Bronchial epithelial cell (primary cell): ENCODE results near the gene TMEM132C. TPM values are rescaled to one million over a fixed set of nuclear protein-coding genes. Genes with fewer than 3 reads are reported as not detected.
A peak's percentile ranks its signal among the peaks of the same experiment; 100 is the strongest.

Experiments
- DNase-seq: peaks from one replicate; pipeline ENCODE4 v3.0.0-alpha.2; 2010; ENCODE audit warnings: low read depth
- FAIRE-seq: peaks from 2 replicates; lab custom pipeline; 2011; peaks lifted over from hg19 to GRCh38; lab: Jason Lieb, UNC
- H3K27me3 ChIP-seq: 2 replicates; pipeline ENCODE4 v1.5.1; 2011; ENCODE audit warnings: low read length; ENCODE audit not compliant: control insufficient read depth, insufficient read depth
- H3K36me3 ChIP-seq: 2 replicates; pipeline ENCODE4 v1.5.1; 2011; ENCODE audit warnings: low read length; ENCODE audit not compliant: control insufficient read depth, insufficient read depth
- H3K4me3 ChIP-seq: 2 replicates; pipeline ENCODE4 v1.5.1; 2011; ENCODE audit warnings: mild to moderate bottlenecking, low read depth, low read length, control low read depth
- total RNA-seq: library from RNA; depleted of rRNA; stranded (reverse); fragments of >200 nt; gene quantifications from 2 replicates; pipeline ENCODE4 v1.2.1, GENCODE V29; 2014
- TF ChIP-seq, protein P1 (sequence below): IDR thresholded peaks from 2 replicates; pipeline ENCODE4 v1.5.1; 2011; ENCODE audit warnings: mild to moderate bottlenecking, moderate library complexity, low read length, control low read depth, inconsistent platforms; ENCODE audit not compliant: insufficient read depth, severe bottlenecking

Gene TMEM132C
- total RNA-seq, 1 donor from 2014 or later, result not detected

DNA sequence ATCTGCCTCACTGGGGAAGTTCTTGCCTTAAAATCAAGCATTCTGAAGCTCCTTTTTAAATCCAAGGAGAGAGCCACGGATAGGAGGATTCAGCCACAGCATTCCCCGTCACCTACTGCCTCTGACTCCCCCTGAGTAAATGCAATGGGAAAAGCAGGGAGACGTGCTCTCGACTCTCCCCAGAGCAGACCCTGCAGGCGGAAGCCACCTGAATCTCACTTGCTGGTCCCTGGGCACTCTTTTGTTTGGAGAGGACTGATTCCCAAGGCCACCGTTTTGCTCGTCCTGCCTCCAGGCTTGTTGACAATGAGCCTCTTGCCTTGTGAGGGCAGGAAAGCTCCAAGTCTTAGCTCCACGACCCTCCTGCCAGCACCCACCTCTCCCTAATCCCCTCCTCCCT, 352.3 kb downstream of the TMEM132C start:
- FAIRE-seq (no peak), DNase-seq (no peak)
- H3K4me3 ChIP-seq, result no peak overlapping the region
- TF ChIP-seq, protein P1, sequence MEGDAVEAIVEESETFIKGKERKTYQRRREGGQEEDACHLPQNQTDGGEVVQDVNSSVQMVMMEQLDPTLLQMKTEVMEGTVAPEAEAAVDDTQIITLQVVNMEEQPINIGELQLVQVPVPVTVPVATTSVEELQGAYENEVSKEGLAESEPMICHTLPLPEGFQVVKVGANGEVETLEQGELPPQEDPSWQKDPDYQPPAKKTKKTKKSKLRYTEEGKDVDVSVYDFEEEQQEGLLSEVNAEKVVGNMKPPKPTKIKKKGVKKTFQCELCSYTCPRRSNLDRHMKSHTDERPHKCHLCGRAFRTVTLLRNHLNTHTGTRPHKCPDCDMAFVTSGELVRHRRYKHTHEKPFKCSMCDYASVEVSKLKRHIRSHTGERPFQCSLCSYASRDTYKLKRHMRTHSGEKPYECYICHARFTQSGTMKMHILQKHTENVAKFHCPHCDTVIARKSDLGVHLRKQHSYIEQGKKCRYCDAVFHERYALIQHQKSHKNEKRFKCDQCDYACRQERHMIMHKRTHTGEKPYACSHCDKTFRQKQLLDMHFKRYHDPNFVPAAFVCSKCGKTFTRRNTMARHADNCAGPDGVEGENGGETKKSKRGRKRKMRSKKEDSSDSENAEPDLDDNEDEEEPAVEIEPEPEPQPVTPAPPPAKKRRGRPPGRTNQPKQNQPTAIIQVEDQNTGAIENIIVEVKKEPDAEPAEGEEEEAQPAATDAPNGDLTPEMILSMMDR, result no peak
- H3K36me3 ChIP-seq, result no peaks in the 10 kb centered on the region
- H3K27me3 ChIP-seq, result no peaks in the 10 kb centered on the region

GRCh38 chr12:128621304-128621703, 354.3 kb downstream of the TMEM132C start:
- H3K36me3 ChIP-seq, result no peaks in the 10 kb centered on the region
- FAIRE-seq, result peak; percentile 13
- H3K4me3 ChIP-seq, result no peak overlapping the region
- H3K27me3 ChIP-seq, result no peaks in the 10 kb centered on the region
- TF ChIP-seq, protein P1, result no peak
- DNase-seq, result no peak

DNA sequence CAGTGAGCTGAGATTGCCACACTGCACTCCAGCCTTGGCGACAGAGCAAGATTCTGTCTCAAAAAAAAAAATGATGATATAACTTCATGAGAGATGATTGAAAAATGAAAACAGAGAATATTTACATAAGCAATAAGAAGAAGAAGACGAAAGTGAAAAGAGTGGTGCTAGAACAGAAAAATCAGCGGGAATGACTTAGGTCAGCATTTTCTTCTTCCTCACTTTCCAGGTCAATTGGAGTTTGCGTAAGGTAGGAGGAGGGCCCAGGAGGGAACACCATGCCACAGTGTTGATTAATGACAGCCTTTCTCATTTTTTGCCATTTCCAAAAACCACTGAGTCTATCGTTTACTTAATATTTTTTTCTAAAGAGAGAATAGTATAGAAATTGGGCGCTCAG, 356.8 kb downstream of the TMEM132C start:
- Histone ChIP-seq H3K4me3 (no peak overlapping the region), H3K36me3 (no peaks in the 10 kb centered on the region), H3K27me3 (no peaks in the 10 kb centered on the region)
- TF ChIP-seq, protein P1, result no peak
- FAIRE-seq (no peak), DNase-seq (no peak)

DNA sequence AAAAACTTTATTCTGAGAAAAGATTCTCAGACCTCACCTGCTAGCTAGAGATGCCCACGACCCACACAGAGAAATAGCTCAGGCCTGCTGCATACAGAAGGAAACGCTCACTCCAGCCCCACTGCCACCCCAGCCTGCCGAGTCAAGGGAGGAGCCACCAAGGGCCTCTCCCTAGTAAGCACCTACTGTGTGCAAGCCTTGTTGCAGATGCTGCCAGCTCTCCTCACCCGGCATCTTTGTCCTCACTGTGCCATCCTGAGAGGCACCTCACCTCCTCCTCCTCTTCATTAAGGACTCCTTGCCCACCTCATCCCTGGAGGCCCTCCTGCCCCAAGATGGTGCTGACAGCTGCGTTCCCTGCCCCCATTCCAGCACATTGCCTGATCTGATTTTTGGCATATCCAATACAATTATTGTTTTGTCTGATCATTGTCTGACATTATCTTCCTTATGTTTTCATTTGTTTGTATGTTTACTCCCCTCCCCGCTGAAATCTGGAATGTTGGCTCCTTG, 359.9 kb downstream of the TMEM132C start:
- no peak for DNase-seq
- H3K36me3 ChIP-seq, result no peaks in the 10 kb centered on the region
- H3K27me3 ChIP-seq, result no peaks in the 10 kb centered on the region
- FAIRE-seq, result no peak
- H3K4me3 ChIP-seq, result no peak overlapping the region
- TF ChIP-seq, protein P1, result no peak

GRCh38 chr12:128627659-128628058, 360.7 kb downstream of the TMEM132C start:
- FAIRE-seq (no peak), DNase-seq (no peak)
- Histone ChIP-seq H3K4me3 (no peak overlapping the region), H3K36me3 (no peaks in the 10 kb centered on the region), H3K27me3 (no peaks in the 10 kb centered on the region)
- TF ChIP-seq, protein P1, result no peak

GRCh38 chr12:128629979-128630378, 363.0 kb downstream of the TMEM132C start:
- Histone ChIP-seq H3K4me3 (no peak overlapping the region), H3K36me3 (no peaks in the 10 kb centered on the region), H3K27me3 (no peaks in the 10 kb centered on the region)
- DNase-seq (no peak), FAIRE-seq (no peak)
- TF ChIP-seq, protein P1, result no peak
